Measurements from ENCODE around the gene PSMG3.

PSMG3 gene

DNA sequence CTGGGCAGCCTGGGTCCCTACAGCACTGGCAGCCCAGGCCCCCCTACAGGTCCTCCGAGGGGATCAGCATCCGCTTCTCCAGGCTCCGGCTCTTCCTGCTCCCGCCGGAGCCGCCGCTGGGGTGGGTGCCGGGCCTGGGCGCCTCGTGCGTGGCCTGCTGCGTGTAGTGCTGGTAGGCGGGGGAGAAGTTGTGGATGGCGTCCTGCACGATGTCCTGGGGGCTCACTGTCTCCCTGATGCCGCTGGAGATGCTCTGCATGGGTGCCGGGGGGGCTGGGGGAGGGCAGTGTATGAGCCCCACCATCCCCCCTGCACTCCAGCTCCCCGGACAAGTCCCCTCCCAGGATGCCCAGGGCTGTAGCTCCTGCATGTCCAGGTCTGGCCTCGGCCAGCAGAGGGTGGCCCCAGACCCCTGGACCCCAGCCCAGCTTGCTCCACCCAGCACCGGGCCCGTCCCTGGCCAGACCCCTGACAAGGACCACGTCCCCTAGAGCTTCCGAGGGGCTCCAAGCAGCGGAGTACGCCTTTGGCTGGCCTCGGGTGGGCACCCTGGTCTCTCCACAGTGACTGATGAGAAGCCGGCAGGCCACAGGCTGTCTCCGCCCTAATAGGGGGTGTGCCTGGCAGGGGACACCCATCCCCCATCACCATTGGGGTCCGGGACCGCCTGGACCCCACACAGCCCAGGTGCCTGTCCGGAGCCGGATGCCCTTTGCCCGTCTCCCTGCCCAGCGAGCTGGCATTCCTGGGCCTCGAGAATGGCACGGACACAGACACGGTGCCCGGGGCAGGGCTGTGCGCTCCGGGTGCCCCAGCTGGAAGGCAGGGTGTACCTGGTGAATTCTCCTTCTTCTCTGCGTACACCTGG lies 22.7 kb downstream of the PSMG3 start:
- no peak overlapping the region for H3K4me3 ChIP-seq (ENCODE audit: low read depth, low read length)
- TF ChIP-seq, protein P1, sequence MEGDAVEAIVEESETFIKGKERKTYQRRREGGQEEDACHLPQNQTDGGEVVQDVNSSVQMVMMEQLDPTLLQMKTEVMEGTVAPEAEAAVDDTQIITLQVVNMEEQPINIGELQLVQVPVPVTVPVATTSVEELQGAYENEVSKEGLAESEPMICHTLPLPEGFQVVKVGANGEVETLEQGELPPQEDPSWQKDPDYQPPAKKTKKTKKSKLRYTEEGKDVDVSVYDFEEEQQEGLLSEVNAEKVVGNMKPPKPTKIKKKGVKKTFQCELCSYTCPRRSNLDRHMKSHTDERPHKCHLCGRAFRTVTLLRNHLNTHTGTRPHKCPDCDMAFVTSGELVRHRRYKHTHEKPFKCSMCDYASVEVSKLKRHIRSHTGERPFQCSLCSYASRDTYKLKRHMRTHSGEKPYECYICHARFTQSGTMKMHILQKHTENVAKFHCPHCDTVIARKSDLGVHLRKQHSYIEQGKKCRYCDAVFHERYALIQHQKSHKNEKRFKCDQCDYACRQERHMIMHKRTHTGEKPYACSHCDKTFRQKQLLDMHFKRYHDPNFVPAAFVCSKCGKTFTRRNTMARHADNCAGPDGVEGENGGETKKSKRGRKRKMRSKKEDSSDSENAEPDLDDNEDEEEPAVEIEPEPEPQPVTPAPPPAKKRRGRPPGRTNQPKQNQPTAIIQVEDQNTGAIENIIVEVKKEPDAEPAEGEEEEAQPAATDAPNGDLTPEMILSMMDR (IDR thresholded peaks at IDR 0.05; ENCODE audit: low read depth, low read length): no peak

DNA sequence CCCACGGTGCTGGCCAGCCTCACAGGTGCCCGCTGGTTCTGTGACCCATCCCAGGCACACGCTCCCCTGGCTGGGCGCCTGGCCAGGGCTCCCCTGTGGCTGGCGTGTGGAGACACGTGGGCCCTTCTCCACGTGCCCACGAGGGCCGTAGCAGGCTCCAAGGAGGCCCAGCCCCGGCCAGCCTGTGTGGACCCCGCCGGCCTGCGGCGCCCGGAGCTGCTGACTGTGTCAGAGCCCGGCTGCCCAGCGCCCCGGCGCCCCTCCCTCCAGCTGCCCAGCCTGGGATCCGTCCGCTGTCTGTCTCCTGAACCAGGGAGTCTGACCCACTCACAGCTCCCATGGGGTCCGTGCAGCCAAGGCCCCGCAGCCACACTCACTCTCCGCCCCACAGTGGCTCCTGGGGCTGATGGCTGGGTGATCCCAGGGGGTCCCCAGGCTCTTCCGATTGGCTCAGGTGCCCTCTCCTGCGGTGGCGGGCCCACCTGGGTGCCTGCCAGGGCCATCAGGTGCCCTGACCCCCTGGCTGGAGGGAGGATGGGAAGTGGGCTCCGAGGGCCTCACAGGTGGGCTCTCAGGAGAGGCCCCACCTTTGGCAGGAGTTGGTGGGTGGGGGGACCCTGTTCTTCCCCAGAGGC lies 23.4 kb downstream of the PSMG3 start:
- no peak overlapping the region for H3K4me3 ChIP-seq (ENCODE audit: low read depth, low read length)
- TF ChIP-seq, protein P1 (IDR thresholded peaks at IDR 0.05; ENCODE audit: low read depth, low read length): no peak

DNA sequence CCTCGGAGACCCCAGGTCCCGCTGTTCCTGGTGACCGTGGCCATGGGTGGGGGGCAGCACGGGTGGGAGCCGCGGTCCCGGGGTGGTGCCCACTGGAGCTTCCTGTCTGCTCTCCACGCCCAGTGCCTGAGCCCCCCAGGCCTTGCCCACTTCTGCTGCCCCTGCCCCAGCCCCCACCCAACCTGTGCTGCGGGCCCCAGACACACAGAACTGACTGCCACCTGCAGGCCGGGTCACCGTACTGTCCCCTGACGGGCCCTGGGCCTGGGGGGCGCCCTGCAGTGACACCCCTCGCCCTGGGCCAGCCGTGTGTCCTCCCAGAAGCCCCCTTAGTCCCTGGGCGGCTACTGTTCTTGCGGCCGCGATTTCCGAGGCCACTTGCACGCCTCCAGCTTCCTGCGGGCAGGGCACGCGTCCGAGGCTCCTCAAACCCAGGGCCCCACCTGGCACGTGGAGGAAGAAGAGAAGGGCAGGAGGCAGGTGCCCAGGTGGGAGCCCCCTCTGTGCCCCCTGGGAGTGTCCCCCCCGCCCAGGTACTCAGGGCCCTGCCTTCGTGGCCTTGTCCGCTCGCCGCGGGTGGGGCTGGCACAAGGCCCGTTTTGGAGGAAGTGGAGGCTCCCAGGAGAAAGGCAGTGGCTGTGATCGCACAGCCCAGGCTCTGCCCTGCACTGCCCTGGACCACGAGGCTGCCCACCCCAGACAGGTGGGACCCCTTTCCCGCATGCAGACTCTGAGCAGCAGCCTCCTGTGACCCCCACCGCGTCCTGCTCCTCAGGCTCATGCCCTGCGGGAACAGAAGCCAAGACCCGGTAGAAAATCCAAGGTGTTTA lies 24.2 kb downstream of the PSMG3 start:
- TF ChIP-seq, protein P1 (IDR thresholded peaks at IDR 0.05; ENCODE audit: low read depth, low read length): no peak
- H3K4me3 ChIP-seq (ENCODE audit: low read depth, low read length): no peak overlapping the region

DNA sequence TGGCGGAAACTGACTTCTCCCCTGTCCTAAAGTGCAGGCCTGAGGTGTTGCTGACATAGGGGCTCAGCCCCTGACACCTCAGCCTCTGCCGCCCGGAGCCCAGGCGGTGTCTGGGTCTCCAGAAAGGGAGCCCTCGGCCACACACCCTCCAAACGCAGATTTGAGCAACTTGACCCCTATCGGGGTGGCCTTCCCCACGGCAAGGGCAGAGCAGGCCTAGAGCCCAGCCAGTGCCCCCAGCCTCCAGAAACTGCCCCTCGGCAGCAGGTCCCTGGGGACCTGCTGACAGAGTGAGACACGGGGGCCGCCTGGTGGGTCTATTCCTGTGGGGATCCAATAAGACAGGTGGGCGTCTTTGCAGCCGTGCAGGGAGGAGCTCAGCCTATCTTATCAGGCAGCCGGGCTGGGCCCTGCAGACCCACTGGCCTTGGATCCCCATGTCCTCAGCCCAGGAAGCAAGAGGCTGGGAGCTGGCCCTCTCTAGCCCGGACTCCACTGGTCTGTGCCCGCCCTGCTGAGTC lies 24.9 kb downstream of the PSMG3 start:
- TF ChIP-seq, protein P1 (IDR thresholded peaks at IDR 0.05; ENCODE audit: low read depth, low read length): no peak
- H3K4me3 ChIP-seq (ENCODE audit: low read depth, low read length): no peak overlapping the region

- H3K4me3 ChIP-seq (ENCODE audit: low read depth, low read length): no peak overlapping the region
- TF ChIP-seq, protein P1 (IDR thresholded peaks at IDR 0.05; ENCODE audit: low read depth, low read length): no peak
These were observed 25.5 kb downstream of the PSMG3 start for GRCh38 chr7:1544178-1544895.

DNA sequence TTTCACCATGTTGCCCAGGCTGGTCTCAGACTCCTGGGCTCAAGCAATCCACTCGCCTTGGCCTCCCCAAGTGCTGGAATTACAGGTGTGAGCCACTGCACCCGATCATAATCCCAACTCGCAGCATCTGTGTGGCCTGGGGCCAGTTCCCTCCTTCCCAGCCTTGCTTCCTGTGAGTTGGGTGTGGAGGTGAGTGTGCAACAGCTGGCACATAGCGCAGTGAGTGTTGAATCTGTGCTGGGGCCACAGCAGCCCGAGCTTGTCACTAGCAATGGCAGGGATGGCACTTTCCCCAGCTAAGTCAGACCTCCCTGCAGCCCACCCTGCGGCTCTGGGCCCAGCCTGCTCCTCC lies 26.0 kb downstream of the PSMG3 start:
- no peak overlapping the region for H3K4me3 ChIP-seq (ENCODE audit: low read depth, low read length)

More for the DNA sequence above, 26.0 kb downstream of the PSMG3 start:
- TF ChIP-seq, protein P1 (IDR thresholded peaks at IDR 0.05; ENCODE audit: low read depth, low read length): no peak

Data from WI38 (cell line).